ENCODE results near the gene LTBP2. TPM values are rescaled to one million over a fixed set of nuclear protein-coding genes. Genes with fewer than 3 reads are reported as not detected.

Gene LTBP2
- total and polyA plus RNA-seq, 2 of the 8 experiments (the other 6 are each of a cell fraction or from before 2014, with no cell fraction given), result 0.48 to 0.89 TPM

DNA sequence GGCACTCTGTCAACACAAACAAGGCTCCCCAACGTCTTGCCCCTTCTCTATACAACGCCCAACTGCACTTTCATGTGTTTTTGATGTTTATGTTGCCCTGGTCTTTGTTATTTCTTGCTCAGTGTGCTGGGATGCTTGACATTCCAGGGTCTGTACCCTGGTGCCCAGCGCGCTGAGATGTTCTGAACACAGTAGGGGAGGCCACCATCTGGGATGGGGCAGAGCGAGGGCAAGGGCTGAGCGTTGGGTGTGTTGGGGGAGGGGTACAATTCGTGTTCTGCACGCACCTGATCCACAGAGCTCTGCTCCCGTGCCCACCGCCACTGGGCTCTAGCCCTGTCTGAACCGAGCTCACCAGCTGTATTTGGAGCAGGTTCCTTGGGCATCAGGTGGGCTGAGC, 65.6 kb downstream of the LTBP2 start:
- Histone ChIP-seq H3K4me1 (replicated peaks in 1 of 4; ENCODE audit: control insufficient read depth in 3 of 4, insufficient read depth in 4 of 4, low read length in 3 of 4) (peaks cover 0 to 9% (median 2%) of the 10 kb centered on the region in 4 experiments; a peak in 6 of 7 replicates), H2BK12ac (ENCODE audit: low read depth, low read length) (no peak overlapping the region), H3K56ac (replicated peaks; ENCODE audit: insufficient read length, low read depth, low read length) (no peak overlapping the region), H3K23me2 (ENCODE audit: low read depth, low read length) (no peaks in the 10 kb centered on the region), H3K14ac (ENCODE audit: insufficient read length) (no peak overlapping the region), H3K36me3 (ENCODE audit: control insufficient read depth in 2 of 4, insufficient read depth in 4 of 4, low read length in 3 of 4) (no peaks in the 10 kb centered on the region), H3K4me3 (ENCODE audit: extremely low read depth in 1 of 4, insufficient read depth in 2 of 4, low read depth in 3 of 4, low read length in 4 of 4) (no peak overlapping the region), H4K8ac (ENCODE audit: extremely low read depth, insufficient read depth, low read length) (no peak overlapping the region; the same call in none of the 2 replicates), H3K23ac (ENCODE audit: insufficient read length) (no peak overlapping the region), H3K18ac (ENCODE audit: extremely low read depth, low read length) (no peak overlapping the region), H3K4ac (replicated peaks; ENCODE audit: insufficient read length, low read depth, low read length) (no peak overlapping the region), H2BK120ac (replicated peaks; ENCODE audit: low read depth, low read length) (no peak overlapping the region), H2AFZ (ENCODE audit: low read length) (no peak overlapping the region), H3K79me1 (ENCODE audit: low read depth, low read length) (no peaks in the 10 kb centered on the region), H4K20me1 (replicated peaks in 1 of 2; ENCODE audit: control insufficient read depth in 1 of 2, insufficient read depth in 2 of 2, low read length in 2 of 2) (no peaks in the 10 kb centered on the region), H4K5ac (ENCODE audit: insufficient read length, low read depth, low read length) (no peak overlapping the region), H3K27me3 (replicated peaks in 1 of 4; ENCODE audit: control insufficient read depth in 3 of 4, extremely low read depth in 1 of 4, insufficient read depth in 3 of 4, low read length in 3 of 4) (no peaks in the 10 kb centered on the region), H3K9me3 (ENCODE audit: insufficient read depth in 2 of 2, low read depth in 1 of 2, low read length in 1 of 2) (no peaks in the 10 kb centered on the region), H2BK20ac (ENCODE audit: low read length) (no peak overlapping the region), H3K9ac (replicated peaks in 1 of 4; ENCODE audit: extremely low read depth in 1 of 4, low read depth in 3 of 4, low read length in 3 of 4) (no peak overlapping the region), H4K91ac (replicated peaks; ENCODE audit: insufficient read length, low read length) (no peak overlapping the region), H3K4me2 (ENCODE audit: insufficient read depth in 1 of 2, low read depth in 2 of 2, low read length in 2 of 2) (no peak overlapping the region), H2AK5ac (ENCODE audit: low read depth, low read length) (no peak overlapping the region), H3K27ac (ENCODE audit: low read depth, low read length) (no peak overlapping the region), H2BK15ac (ENCODE audit: low read length) (no peak overlapping the region), H3K79me2 (ENCODE audit: control insufficient read depth in 1 of 2, insufficient read depth in 2 of 2, low read length in 2 of 2) (no peaks in the 10 kb centered on the region), H2BK5ac (ENCODE audit: low read depth, low read length) (no peak overlapping the region)
- DNase-seq (ENCODE audit: low read depth in 1 of 2, low spot score in 2 of 2) (no peak), FAIRE-seq (no peak)
- 66% methylated on average over 11 of the region's 11 CpGs; no CpG with 5 or more reads in 1 of the 2 experiments for WGBS, 2 experiments (ENCODE audit: extremely low coverage in 1 of 2, insufficient coverage in 1 of 2, insufficient read length in 1 of 2, insufficient replicate concordance in 2 of 2, low coverage in 1 of 2, low lambda C conversion rate in 2 of 2, missing lambda C conversion rate in 1 of 2)
- TF ChIP-seq TEAD4 (IDR thresholded peaks at IDR 0.05; ENCODE audit: low read depth, low read length) (peak; percentile 83), BRCA1 (IDR thresholded peaks at IDR 0.05; ENCODE audit: low read depth, low read length) (no peak)
- ChIA-PET CTCF (ENCODE audit: partially characterized antibody) (interaction anchor here (0.7 to 2.0 kb wide), 9 partner anchors 15 to 258 kb away, joined by 3 to 8 read pairs (median 4); no protein-coding TSS in a partner anchor), POLR2A (ENCODE audit: partially characterized antibody) (interaction anchor here (2.2 kb wide), 1 partner anchor 13 kb away, joined by 7 read pairs; no protein-coding TSS in a partner anchor)

Data from H1 (cell line).